B cell (primary cell): ENCODE results near the gene RNF217. TPM values are rescaled to one million over a fixed set of nuclear protein-coding genes. Genes with fewer than 3 reads are reported as not detected.

Source experiments
- ATAC-seq: fragments of 200-7000 bp; cut with Tn5 transposase; one replicate; pipeline ENCODE4 v1.10.0; 2021; ENCODE audit warnings: low read depth, mild to moderate bottlenecking, moderate number of reproducible peaks, moderate library complexity
- CTCF ChIA-PET: fragments of 350-600 bp; sonication (Branson Sonifier 250); formaldehyde crosslinking; loops from one replicate; lab custom pipeline; 2021; ENCODE audit warnings: antibody characterized with exemption, inconsistent platforms; lab: Charles Lee
- POLR2A ChIA-PET: fragments of 350-600 bp; sonication (Branson Sonifier 250); formaldehyde crosslinking; loops from one replicate; lab custom pipeline; 2021; ENCODE audit warnings: antibody characterized with exemption; lab: Charles Lee
- DNase-seq: peaks from one replicate; pipeline ENCODE4 v3.0.0; 2013
- H2AFZ ChIP-seq: 2 replicates; pipeline ENCODE4 v1.6.1; 2012; ENCODE audit warnings: mild to moderate bottlenecking, low read depth, low read length; ENCODE audit not compliant: insufficient read depth, poor library complexity, severe bottlenecking
- H3K27ac ChIP-seq, 2 donors: 1 replicate in 1 of 2; 2 replicates in 1 of 2; pipeline ENCODE4 v1.5.1; 2012 to 2013; ENCODE audit warnings: low read length in 2 of 2, mild to moderate bottlenecking in 2 of 2, moderate library complexity in 1 of 2
- H3K27me3 ChIP-seq, 4 experiments: fragments of 200-600 bp in 1 of 4; sonication (generic) in 1 of 4; replicated peaks in 1 of 4; 1 replicate in 2 of 4; 2 replicates in 2 of 4; pipeline versions ENCODE4 v1.6.1 to v1.7.0; 2013 to 2016; ENCODE audit warnings: low read length in 3 of 4, mild to moderate bottlenecking in 2 of 4, mixed read lengths in 1 of 4, moderate library complexity in 1 of 4; ENCODE audit not compliant: insufficient read depth in 4 of 4, control insufficient read depth in 3 of 4; ENCODE audit errors: control extremely low read depth in 1 of 4
- H3K36me3 ChIP-seq, 2 experiments: replicated peaks in 1 of 2; 1 replicate in 1 of 2; 2 replicates in 1 of 2; pipeline versions ENCODE4 v1.6.1 to v1.7.1; 2013; ENCODE audit warnings: low read length in 1 of 2; ENCODE audit not compliant: insufficient read depth in 2 of 2, control insufficient read depth in 1 of 2; ENCODE audit errors: control extremely low read depth in 1 of 2, extremely low read depth in 1 of 2
- H3K4me1 ChIP-seq, 2 donors: fragments of 200-600 bp in 1 of 2; sonication (generic) in 1 of 2; 1 replicate in 1 of 2; 2 replicates in 1 of 2; pipeline versions ENCODE4 v1.5.1 to v1.6.1; 2013 to 2017; ENCODE audit warnings: low read length in 2 of 2; ENCODE audit not compliant: control insufficient read depth in 2 of 2, insufficient read depth in 2 of 2
- H3K4me2 ChIP-seq: replicated peaks from 2 replicates; pipeline ENCODE3; 2012; ENCODE audit warnings: mild to moderate bottlenecking, low read depth, low read length; ENCODE audit not compliant: poor library complexity, severe bottlenecking
- H3K4me3 ChIP-seq, 5 experiments: fragments of 200-600 bp in 1 of 5; sonication (generic) in 1 of 5; 1 replicate in 3 of 5; 2 replicates in 2 of 5; pipeline versions ENCODE4 v1.5.1 to v1.7.0; 2011 to 2016; ENCODE audit warnings: low read length in 4 of 5, mild to moderate bottlenecking in 4 of 5, low read depth in 2 of 5, control low read depth in 1 of 5, moderate library complexity in 1 of 5; ENCODE audit not compliant: insufficient read depth in 1 of 5; ENCODE audit errors: control extremely low read depth in 1 of 5, extremely low read depth in 1 of 5
- H3K79me2 ChIP-seq: fragments of 200-600 bp; sonication (generic); one replicate; pipeline ENCODE4 v1.6.0; 2016; ENCODE audit warnings: low read length; ENCODE audit not compliant: control insufficient read depth, insufficient read depth
- H3K9ac ChIP-seq: fragments of 200-600 bp; sonication (generic); 2 replicates; pipeline ENCODE4 v1.6.1; 2017; ENCODE audit warnings: mild to moderate bottlenecking, low read length, moderate library complexity
- H3K9me3 ChIP-seq, 3 donors: one replicate each; pipeline versions ENCODE4 v1.6.1 to v1.7.1; 2013; ENCODE audit warnings: low read length in 2 of 3; ENCODE audit not compliant: control insufficient read depth in 2 of 3, insufficient read depth in 1 of 3; ENCODE audit errors: control extremely low read depth in 1 of 3
- H4K20me1 ChIP-seq: 2 replicates; pipeline ENCODE4 v1.6.0; 2012; ENCODE audit warnings: mild to moderate bottlenecking, low read length; ENCODE audit not compliant: insufficient read depth, control insufficient read depth, poor library complexity, severe bottlenecking
- H3K27ac Mint-ChIP-seq: one replicate; pipeline ENCODE4 v1.8.0; 2021; ENCODE audit warnings: mixed read lengths
- H3K27me3 Mint-ChIP-seq: one replicate; pipeline ENCODE4 v1.8.0; 2021; ENCODE audit warnings: mixed read lengths
- H3K4me1 Mint-ChIP-seq: one replicate; pipeline ENCODE4 v1.8.0; 2021; ENCODE audit warnings: mixed read lengths
- H3K4me3 Mint-ChIP-seq: one replicate; pipeline ENCODE4 v1.8.0; 2021; ENCODE audit warnings: mixed read lengths
- H3K9me3 Mint-ChIP-seq: one replicate; pipeline ENCODE4 v1.8.0; 2022; ENCODE audit warnings: mixed read lengths; ENCODE audit not compliant: insufficient read depth
- EZH2 ChIP-seq: IDR thresholded peaks from 2 replicates; pipeline ENCODE4 v1.6.1; 2012; ENCODE audit warnings: borderline replicate concordance, low read depth, mild to moderate bottlenecking, moderate library complexity, low read length; ENCODE audit not compliant: insufficient read depth, poor library complexity, severe bottlenecking
- WGBS: methylation state at CpG from one replicate; pipeline ENCODE4 v1.1.5; 2013; ENCODE audit warnings: missing lambda C conversion rate; ENCODE audit not compliant: insufficient coverage; 5-methylcytosine and 5-hydroxymethylcytosine counted together
- intact Hi-C: fragments of 100-400 bp; cut with micrococcal nuclease; formaldehyde crosslinking; loops from one replicate; pipeline ENCODE4 v1.10.0; 2022
- polyA plus RNA-seq: library from polyadenylated mRNA; depleted of rRNA; stranded (reverse); fragments of >200 nt; gene quantifications from 2 replicates; pipeline ENCODE4 v1.2.3, GENCODE V29; 2012
- total RNA-seq, 2 donors: library from RNA; stranded (reverse); fragments of 120-200 nt in 1 of 2; gene quantifications; 1 replicate in 1 of 2; 2 replicates in 1 of 2; pipeline versions ENCODE4 v1.2.3 to v1.2.4, GENCODE V29; 2013 to 2022
- TF ChIP-seq, protein P1 (sequence below): fragments of 200-600 bp; IDR thresholded peaks from one replicate; pipeline ENCODE4 v1.8.0; 2022; ENCODE audit warnings: antibody characterized with exemption, mild to moderate bottlenecking

RNF217 gene
- total and polyA plus RNA-seq, 2 donors (not counting 1 experiment from before 2014, with no cell fraction given) = 0.03 TPM; not detected in 1

DNA sequence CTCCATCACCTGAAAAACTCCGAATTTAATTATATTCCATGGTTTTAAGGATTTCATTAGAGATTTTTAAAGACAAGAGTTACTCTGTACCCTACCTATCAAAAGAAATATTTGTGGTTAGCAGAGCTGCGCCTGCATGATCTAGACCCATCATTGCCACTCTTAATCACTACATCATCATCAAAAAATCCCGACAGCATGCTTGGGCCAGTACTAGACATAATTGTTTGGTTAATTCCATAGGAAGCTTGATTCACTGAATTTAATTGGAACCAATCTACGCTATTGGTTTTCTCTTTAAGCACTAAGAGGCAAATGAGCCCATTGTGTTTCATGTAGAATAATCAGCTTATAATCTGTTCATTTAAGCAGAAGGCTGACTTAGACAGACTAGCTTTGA is 33.4 kb upstream of the RNF217 start:
- Histone ChIP-seq H3K36me3 (no peaks in the 10 kb centered on the region), H3K79me2 (no peaks in the 10 kb centered on the region), H3K9ac (no peak overlapping the region), H3K4me1 (no peaks in the 10 kb centered on the region), H3K27ac (no peak overlapping the region), H3K4me2 (no peak overlapping the region), H3K9me3 (no peaks in the 10 kb centered on the region), H3K27me3 (no peaks in the 10 kb centered on the region), H2AFZ (no peak overlapping the region), H3K4me3 (no peak overlapping the region), H4K20me1 (no peaks in the 10 kb centered on the region)
- Mint-ChIP-seq H3K27ac (no peak overlapping the region), H3K4me3 (no peak overlapping the region), H3K9me3 (no peaks in the 10 kb centered on the region), H3K27me3 (no peaks in the 10 kb centered on the region), H3K4me1 (no peaks in the 10 kb centered on the region)
- no peak for TF ChIP-seq EZH2
- TF ChIP-seq, protein P1, sequence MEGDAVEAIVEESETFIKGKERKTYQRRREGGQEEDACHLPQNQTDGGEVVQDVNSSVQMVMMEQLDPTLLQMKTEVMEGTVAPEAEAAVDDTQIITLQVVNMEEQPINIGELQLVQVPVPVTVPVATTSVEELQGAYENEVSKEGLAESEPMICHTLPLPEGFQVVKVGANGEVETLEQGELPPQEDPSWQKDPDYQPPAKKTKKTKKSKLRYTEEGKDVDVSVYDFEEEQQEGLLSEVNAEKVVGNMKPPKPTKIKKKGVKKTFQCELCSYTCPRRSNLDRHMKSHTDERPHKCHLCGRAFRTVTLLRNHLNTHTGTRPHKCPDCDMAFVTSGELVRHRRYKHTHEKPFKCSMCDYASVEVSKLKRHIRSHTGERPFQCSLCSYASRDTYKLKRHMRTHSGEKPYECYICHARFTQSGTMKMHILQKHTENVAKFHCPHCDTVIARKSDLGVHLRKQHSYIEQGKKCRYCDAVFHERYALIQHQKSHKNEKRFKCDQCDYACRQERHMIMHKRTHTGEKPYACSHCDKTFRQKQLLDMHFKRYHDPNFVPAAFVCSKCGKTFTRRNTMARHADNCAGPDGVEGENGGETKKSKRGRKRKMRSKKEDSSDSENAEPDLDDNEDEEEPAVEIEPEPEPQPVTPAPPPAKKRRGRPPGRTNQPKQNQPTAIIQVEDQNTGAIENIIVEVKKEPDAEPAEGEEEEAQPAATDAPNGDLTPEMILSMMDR = no peak
- intact Hi-C loops = no loop called here
- ChIA-PET CTCF (no interaction called here), POLR2A (no interaction called here)
- no peak for DNase-seq
- ATAC-seq = no peak
- no CpG with 5 or more reads among the region's 4 CpGs for WGBS

DNA sequence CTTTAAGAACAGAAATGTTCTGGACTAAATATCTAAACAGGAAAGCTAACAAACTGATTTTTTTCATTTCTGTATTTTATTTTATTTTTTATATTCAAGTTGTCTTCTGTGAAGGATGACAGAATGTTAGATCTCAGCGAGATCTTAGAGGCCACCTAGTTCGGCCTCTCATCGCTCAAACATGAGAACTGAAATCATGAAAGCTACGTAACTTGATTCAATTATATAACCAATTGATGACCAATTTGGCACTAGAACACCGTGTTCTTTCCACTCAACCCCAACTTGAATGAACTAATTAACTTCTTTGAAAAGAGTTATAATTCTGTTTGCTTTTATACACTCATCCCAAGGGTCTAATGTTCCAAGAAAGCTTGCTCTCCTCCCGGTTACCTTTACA is 24.6 kb upstream of the RNF217 start:
- ATAC-seq (no peak), DNase-seq (no peak)
- no peak overlapping the region for H3K9ac ChIP-seq
- TF ChIP-seq, protein P1 = no peak
- no peak for TF ChIP-seq EZH2
- no peaks in the 10 kb centered on the region for H3K36me3 ChIP-seq
- no peaks in the 10 kb centered on the region for H3K79me2 ChIP-seq
- POLR2A ChIA-PET = no interaction called here
- peaks cover 2% of the 10 kb centered on the region for H3K9me3 Mint-ChIP-seq
- H3K27ac ChIP-seq = no peak overlapping the region
- H3K27me3 ChIP-seq = no peaks in the 10 kb centered on the region
- WGBS = 100% methylated on average over 2 of the region's 6 CpGs
- no peaks in the 10 kb centered on the region for H3K4me1 Mint-ChIP-seq
- H3K27ac Mint-ChIP-seq = no peak overlapping the region
- H3K4me3 Mint-ChIP-seq = no peak overlapping the region
- intact Hi-C loops = no loop called here
- H3K27me3 Mint-ChIP-seq = no peaks in the 10 kb centered on the region
- H4K20me1 ChIP-seq = no peaks in the 10 kb centered on the region
- H3K4me1 ChIP-seq = no peaks in the 10 kb centered on the region
- peaks cover 0 to 3% (median 0%) of the 10 kb centered on the region in 3 donors for H3K9me3 ChIP-seq
- H2AFZ ChIP-seq = no peak overlapping the region
- H3K4me2 ChIP-seq = no peak overlapping the region
- CTCF ChIA-PET = no interaction called here
- no peak overlapping the region for H3K4me3 ChIP-seq
